Keratinocyte (primary cell): ENCODE measurements around the gene POP5.

Experiments
- CTCF ChIP-seq, 3 experiments: IDR thresholded peaks in 1 of 3; conservative IDR thresholded peaks in 1 of 3; optimal IDR thresholded peaks in 1 of 3; 2 replicates in 2 of 3; 3 replicates in 1 of 3; pipeline versions ENCODE3 to v1.5.1; 2011; ENCODE audit warnings: low read length in 3 of 3, mild to moderate bottlenecking in 3 of 3, moderate library complexity in 2 of 3, control low read depth in 1 of 3, inconsistent platforms in 1 of 3; ENCODE audit not compliant: insufficient read depth in 2 of 3; ENCODE audit errors: extremely low read depth in 1 of 3
- EZH2 ChIP-seq: IDR thresholded peaks from one replicate; pipeline ENCODE4 v1.6.1; 2012; ENCODE audit warnings: inconsistent platforms, mild to moderate bottlenecking, low read length, moderate library complexity

- TF ChIP-seq CTCF (optimal IDR thresholded peaks at IDR 0.05 in 1 of 3, IDR thresholded peaks at IDR 0.05 in 1 of 3, conservative IDR thresholded peaks at IDR 0.05 in 1 of 3; ENCODE audit: extremely low read depth in 1 of 3, insufficient read depth in 2 of 3, low read length in 3 of 3): no peak
- TF ChIP-seq EZH2: no peak
These were observed 23.6 kb downstream of the POP5 start for GRCh38 chr12:120557589-120557988.
